Tibial artery (tissue), 4 donors: Measurements from ENCODE around the gene HYAL1.

Experiments used
- DNase-seq, 2 donors: peaks; one replicate each; pipeline ENCODE4 v3.0.0-alpha.2; 2019
- H3K27ac ChIP-seq, 2 donors: fragments of 200-600 bp; sonication (generic) in 1 of 2; 1 replicate in 1 of 2; 2 replicates in 1 of 2; pipeline ENCODE4 v1.5.1; 2018 to 2019; ENCODE audit warnings: mild to moderate bottlenecking in 1 of 2
- H3K27me3 ChIP-seq, 2 donors: fragments of 200-600 bp; sonication (generic) in 1 of 2; one replicate each; pipeline versions ENCODE4 v1.5.1 to v1.6.0; 2016 to 2019
- H3K36me3 ChIP-seq, 3 donors: fragments of 200-600 bp; sonication (generic) in 2 of 3; one replicate each; pipeline ENCODE4 v1.5.1; 2016 to 2019; ENCODE audit warnings: mild to moderate bottlenecking in 2 of 3
- H3K4me1 ChIP-seq, 4 donors: fragments of 200-600 bp; sonication (generic) in 2 of 4; 1 replicate in 3 of 4; 2 replicates in 1 of 4; pipeline ENCODE4 v1.5.1; 2016 to 2019
- H3K4me3 ChIP-seq, 2 donors: fragments of 200-600 bp; sonication (generic) in 1 of 2; 1 replicate in 1 of 2; 2 replicates in 1 of 2; pipeline ENCODE4 v1.5.1; 2018 to 2019; ENCODE audit warnings: mild to moderate bottlenecking in 2 of 2
- H3K9me3 ChIP-seq, 3 donors: fragments of 200-600 bp; sonication (generic) in 1 of 3; one replicate each; pipeline ENCODE4 v1.5.1; 2016 to 2019
- CTCF ChIP-seq, 2 experiments: fragments of 200-600 bp in 1 of 2; fragments of 450-650 bp in 1 of 2; IDR thresholded peaks; one replicate each; pipeline ENCODE4 v1.5.1; 2017 to 2019; ENCODE audit warnings: antibody characterized with exemption in 2 of 2, mild to moderate bottlenecking in 1 of 2, moderate library complexity in 1 of 2
- intact Hi-C: fragments of 100-400 bp; cut with DNase I; formaldehyde crosslinking; loops from one replicate; pipeline ENCODE4 v1.15.0; 2023; ENCODE audit warnings: low total_unique reads

The HYAL1 gene

GRCh38 chr3:50299929-50300680 is 3.3 kb downstream of the HYAL1 start:
- peaks cover 8 to 41% (median 32%) of the 10 kb centered on the region in 4 donors for H3K4me1 ChIP-seq
- no peaks in the 10 kb centered on the region for H3K9me3 ChIP-seq
- intact Hi-C loops = loop anchor here (2.0 kb wide), 1 partner anchor 21 kb away; no protein-coding TSS in a partner anchor
- H3K27me3 ChIP-seq = no peaks in the 10 kb centered on the region
- DNase-seq = peak in 1 of 2 donors; percentile 77
- H3K27ac ChIP-seq = peak overlapping the region; percentile 90 to 93
- peak overlapping the region; percentile 61 to 86 for H3K4me3 ChIP-seq
- peaks cover 0 to 9% (median 0%) of the 10 kb centered on the region in 3 donors for H3K36me3 ChIP-seq
- TF ChIP-seq CTCF (IDR thresholded peaks at IDR 0.05) = no peak

GRCh38 chr3:50299638-50299928 is 3.8 kb downstream of the HYAL1 start:
- H3K4me1 ChIP-seq = peaks cover 8 to 41% (median 32%) of the 10 kb centered on the region in 4 donors
- peaks cover 0 to 9% (median 0%) of the 10 kb centered on the region in 3 donors for H3K36me3 ChIP-seq
- H3K27ac ChIP-seq = peak overlapping the region; percentile 90 to 93
- no peak for DNase-seq
- no peaks in the 10 kb centered on the region for H3K9me3 ChIP-seq
- H3K4me3 ChIP-seq = peak overlapping the region; percentile 61 to 86
- intact Hi-C loops = no loop called here
- TF ChIP-seq CTCF (IDR thresholded peaks at IDR 0.05) = no peak
- H3K27me3 ChIP-seq = no peaks in the 10 kb centered on the region

GRCh38 chr3:50298836-50299637 is 4.3 kb downstream of the HYAL1 start, which contains the start of the genes HYAL3 and NAA80:
Gene HYAL3, minus strand, starts transcription at chr3:50299405. Its CDS starts 3,803 bp downstream, at chr3:50295602.
Gene NAA80, minus strand, starts transcription at chr3:50299405. Its CDS starts 1,942 bp downstream, at chr3:50297463.
- DNase-seq = peak; percentile 99 to 100
- H3K27ac ChIP-seq = peak within 1 kb of the TSS; percentile 90 to 93
- peaks cover 0 to 9% (median 0%) of the 10 kb centered on the region in 3 donors for H3K36me3 ChIP-seq
- peak; percentile 43 to 67 for TF ChIP-seq CTCF (IDR thresholded peaks at IDR 0.05)
- peaks cover 8 to 41% (median 32%) of the 10 kb centered on the region in 4 donors for H3K4me1 ChIP-seq
- H3K4me3 ChIP-seq = peak within 1 kb of the TSS; percentile 61 to 86
- no peaks in the 10 kb centered on the region for H3K9me3 ChIP-seq
- intact Hi-C loops = no loop called here
- H3K27me3 ChIP-seq = no peaks in the 10 kb centered on the region

GRCh38 chr3:50297896-50298725 is 5.3 kb downstream of the HYAL1 start:
- peaks cover 8 to 40% (median 33%) of the 10 kb centered on the region in 4 donors for H3K4me1 ChIP-seq

More at GRCh38 chr3:50297896-50298725, 5.3 kb downstream of the HYAL1 start:
- Histone ChIP-seq H3K9me3 (no peaks in the 10 kb centered on the region), H3K4me3 (peak overlapping the region; percentile 61 to 86), H3K27me3 (no peaks in the 10 kb centered on the region), H3K27ac (peak overlapping the region; percentile 90 to 93), H3K36me3 (peaks cover 0 to 9% (median 0%) of the 10 kb centered on the region in 3 donors)
- no peak for DNase-seq
- intact Hi-C loops = no loop called here
- peak in 1 of 2 experiments; percentile 5 for TF ChIP-seq CTCF (IDR thresholded peaks at IDR 0.05)
